GM23338 (cell line): ENCODE data around the gene ADCY4. TPM values are rescaled to one million over a fixed set of nuclear protein-coding genes. Genes with fewer than 3 reads are reported as not detected.

Experiments used
- ATAC-seq: fragments of 200-7000 bp; cut with Tn5 transposase; 3 replicates; pipeline ENCODE4 v1.9.1; 2020
- DNase-seq: peaks from one replicate; pipeline ENCODE4 v3.0.0-alpha.2; 2015; ENCODE audit warnings: low spot score
- H2AFZ ChIP-seq: fragments of 200-600 bp; sonication (generic); 2 replicates; pipeline ENCODE4 v1.8.0; 2016; ENCODE audit warnings: antibody characterized with exemption, mild to moderate bottlenecking, moderate library complexity
- H3F3A ChIP-seq: fragments of 200-600 bp; sonication (generic); replicated peaks from 2 replicates; pipeline ENCODE4 v1.8.0; 2017; ENCODE audit warnings: antibody characterized with exemption, mixed run types, low read depth
- H3K27ac ChIP-seq: fragments of 200-600 bp; sonication (generic); 2 replicates; pipeline ENCODE4 v1.6.1; 2016; ENCODE audit warnings: low read depth
- H3K27me3 ChIP-seq: fragments of 200-600 bp; sonication (generic); 2 replicates; pipeline ENCODE4 v1.8.0; 2016; ENCODE audit warnings: mild to moderate bottlenecking, mixed run types, moderate library complexity; ENCODE audit not compliant: insufficient read depth
- H3K36me3 ChIP-seq: fragments of 200-600 bp; sonication (generic); 2 replicates; pipeline ENCODE4 v1.8.0; 2016; ENCODE audit warnings: mild to moderate bottlenecking; ENCODE audit not compliant: insufficient read depth
- H3K4me1 ChIP-seq: fragments of 200-600 bp; sonication (generic); 2 replicates; pipeline ENCODE4 v1.8.0; 2016; ENCODE audit warnings: mild to moderate bottlenecking, moderate library complexity; ENCODE audit not compliant: insufficient read depth
- H3K4me2 ChIP-seq: fragments of 200-600 bp; sonication (generic); 2 replicates; pipeline ENCODE4 v1.7.1; 2017; ENCODE audit warnings: mixed run types
- H3K4me3 ChIP-seq: fragments of 200-600 bp; sonication (generic); 2 replicates; pipeline ENCODE4 v1.6.1; 2016; ENCODE audit warnings: mixed run types
- H3K79me2 ChIP-seq: fragments of 200-600 bp; sonication (generic); replicated peaks from 2 replicates; pipeline ENCODE4 v1.8.0; 2017; ENCODE audit warnings: mild to moderate bottlenecking; ENCODE audit not compliant: insufficient read depth
- H3K9me2 ChIP-seq: fragments of 200-600 bp; sonication (generic); 2 replicates; pipeline ENCODE4 v1.8.0; 2017; ENCODE audit not compliant: insufficient read depth
- H4K20me1 ChIP-seq: fragments of 200-600 bp; sonication (generic); replicated peaks from 2 replicates; pipeline ENCODE4 v1.8.0; 2017; ENCODE audit warnings: mild to moderate bottlenecking; ENCODE audit not compliant: insufficient read depth
- H3K27ac Mint-ChIP-seq: 2 replicates; pipeline ENCODE4 v1.8.0; 2020; ENCODE audit warnings: inconsistent platforms, mild to moderate bottlenecking, moderate library complexity, mixed read lengths
- H3K27me3 Mint-ChIP-seq: 3 replicates; pipeline ENCODE4 v1.8.0; 2022; ENCODE audit warnings: low read depth, mild to moderate bottlenecking, moderate library complexity, mixed read lengths, inconsistent platforms; ENCODE audit not compliant: insufficient read depth, poor library complexity
- H3K36me3 Mint-ChIP-seq: 3 replicates; pipeline ENCODE4 v1.8.0; 2021; ENCODE audit warnings: low read depth, mild to moderate bottlenecking, inconsistent platforms, moderate library complexity, mixed read lengths
- H3K4me1 Mint-ChIP-seq: 3 replicates; pipeline ENCODE4 v1.8.0; 2020; ENCODE audit warnings: mild to moderate bottlenecking, inconsistent platforms, mixed read lengths
- H3K4me3 Mint-ChIP-seq: 3 replicates; pipeline ENCODE4 v1.8.0; 2021; ENCODE audit warnings: moderate library complexity, mild to moderate bottlenecking, inconsistent platforms, mixed read lengths
- H3K9me3 Mint-ChIP-seq: 3 replicates; pipeline ENCODE4 v1.8.0; 2020; ENCODE audit warnings: moderate library complexity, mild to moderate bottlenecking, inconsistent platforms, mixed read lengths
- CREB1 ChIP-seq: fragments of 250-450 bp; sonication (Bioruptor Pico); IDR thresholded peaks from 2 replicates; pipeline ENCODE4 v1.5.0; 2020; ENCODE audit warnings: low read depth, mild to moderate bottlenecking, moderate library complexity
- CTCF ChIP-seq, 2 experiments: fragments of 200-600 bp in 1 of 2; sonication (generic) in 1 of 2; conservative IDR thresholded peaks; 2 replicates each; pipeline versions ENCODE4 v1.5.1 to v1.6.1; 2016 to 2017; ENCODE audit warnings: antibody characterized with exemption in 2 of 2, low read depth in 2 of 2, mild to moderate bottlenecking in 2 of 2, moderate library complexity in 1 of 2
- EZH2 ChIP-seq: fragments of 200-600 bp; sonication (generic); IDR thresholded peaks from one replicate; pipeline ENCODE4 v1.8.0; 2017; ENCODE audit warnings: antibody characterized with exemption, mild to moderate bottlenecking, low read depth; ENCODE audit not compliant: unreplicated experiment
- EZH2phosphoT487 ChIP-seq: fragments of 200-600 bp; sonication (generic); IDR thresholded peaks from one replicate; pipeline ENCODE4 v1.8.1; 2018; ENCODE audit warnings: antibody characterized with exemption; ENCODE audit not compliant: unreplicated experiment
- NANOG ChIP-seq: IDR thresholded peaks from 2 replicates; pipeline ENCODE4 v1.6.1; 2016; ENCODE audit warnings: antibody characterized with exemption, borderline replicate concordance
- POLR2AphosphoS5 ChIP-seq: IDR thresholded peaks from 2 replicates; pipeline ENCODE4 v1.6.1; 2016; ENCODE audit warnings: antibody characterized with exemption, low read depth
- STAT1 ChIP-seq: IDR thresholded peaks from one replicate; pipeline ENCODE4 v1.6.1; 2016; ENCODE audit warnings: antibody characterized with exemption; ENCODE audit not compliant: unreplicated experiment
- ZNF114 ChIP-seq: fragments of 250-450 bp; sonication (Bioruptor Pico); IDR thresholded peaks from 2 replicates; pipeline ENCODE4 v1.5.0; 2020; ENCODE audit warnings: mild to moderate bottlenecking, moderate library complexity
- ZNF462 ChIP-seq: fragments of 250-450 bp; sonication (Bioruptor Pico); IDR thresholded peaks from 2 replicates; pipeline ENCODE4 v1.5.0; 2020; ENCODE audit warnings: mild to moderate bottlenecking, moderate library complexity
- polyA plus RNA-seq: library from polyadenylated mRNA; unstranded; fragments of >200 nt; fragmentation: Nextera tagmentation; extraction: Ambion mirVana; gene quantifications from 2 replicates; pipeline ENCODE4 v1.2.1, GENCODE V29; 2016
- total RNA-seq: library from RNA; depleted of rRNA; stranded (reverse); fragments of >200 nt; shearing (Covaris generic); gene quantifications from 2 replicates; pipeline ENCODE4 v1.2.3, GENCODE V29; 2014
- TF ChIP-seq, protein P1 (sequence below): IDR thresholded peaks from one replicate; pipeline ENCODE4 v1.6.1; 2018; ENCODE audit warnings: antibody characterized with exemption; ENCODE audit not compliant: unreplicated experiment

ADCY4 gene
- total and polyA plus RNA-seq, 2 experiments from 2014 or later: 0.10 to 0.40 TPM

GRCh38 chr14:24283796-24284460 lies 50.9 kb downstream of the ADCY4 start:
- ATAC-seq: no peak
- H3K27ac Mint-ChIP-seq: no peak overlapping the region

GRCh38 chr14:24282736-24283135 lies 52.1 kb downstream of the ADCY4 start:
- no peak overlapping the region for H2AFZ ChIP-seq
- H3K4me3 Mint-ChIP-seq: no peak overlapping the region; the same call in 2 of the 3 replicates
- H3K27ac Mint-ChIP-seq: no peak overlapping the region
- no peaks in the 10 kb centered on the region for H3K27me3 ChIP-seq
- no peaks in the 10 kb centered on the region for H3K79me2 ChIP-seq
- H3K4me1 ChIP-seq: no peaks in the 10 kb centered on the region
- no peaks in the 10 kb centered on the region for H3K9me2 ChIP-seq
- no peaks in the 10 kb centered on the region for H3K9me3 Mint-ChIP-seq
- no peak overlapping the region for H3K27ac ChIP-seq
- H3K4me3 ChIP-seq: no peak overlapping the region
- H3K4me1 Mint-ChIP-seq: no peaks in the 10 kb centered on the region; the same call in 2 of the 3 replicates
- peaks cover 14% of the 10 kb centered on the region for H3K27me3 Mint-ChIP-seq
- DNase-seq (no peak), ATAC-seq (no peak)
- H3K36me3 ChIP-seq: no peaks in the 10 kb centered on the region
- H4K20me1 ChIP-seq: no peaks in the 10 kb centered on the region; the same call in 1 of the 2 replicates
- no peaks in the 10 kb centered on the region for H3F3A ChIP-seq
- no peaks in the 10 kb centered on the region; the same call in 2 of the 3 replicates for H3K36me3 Mint-ChIP-seq
- no peak overlapping the region for H3K4me2 ChIP-seq
- no peak for TF ChIP-seq STAT1
- TF ChIP-seq, protein P1, sequence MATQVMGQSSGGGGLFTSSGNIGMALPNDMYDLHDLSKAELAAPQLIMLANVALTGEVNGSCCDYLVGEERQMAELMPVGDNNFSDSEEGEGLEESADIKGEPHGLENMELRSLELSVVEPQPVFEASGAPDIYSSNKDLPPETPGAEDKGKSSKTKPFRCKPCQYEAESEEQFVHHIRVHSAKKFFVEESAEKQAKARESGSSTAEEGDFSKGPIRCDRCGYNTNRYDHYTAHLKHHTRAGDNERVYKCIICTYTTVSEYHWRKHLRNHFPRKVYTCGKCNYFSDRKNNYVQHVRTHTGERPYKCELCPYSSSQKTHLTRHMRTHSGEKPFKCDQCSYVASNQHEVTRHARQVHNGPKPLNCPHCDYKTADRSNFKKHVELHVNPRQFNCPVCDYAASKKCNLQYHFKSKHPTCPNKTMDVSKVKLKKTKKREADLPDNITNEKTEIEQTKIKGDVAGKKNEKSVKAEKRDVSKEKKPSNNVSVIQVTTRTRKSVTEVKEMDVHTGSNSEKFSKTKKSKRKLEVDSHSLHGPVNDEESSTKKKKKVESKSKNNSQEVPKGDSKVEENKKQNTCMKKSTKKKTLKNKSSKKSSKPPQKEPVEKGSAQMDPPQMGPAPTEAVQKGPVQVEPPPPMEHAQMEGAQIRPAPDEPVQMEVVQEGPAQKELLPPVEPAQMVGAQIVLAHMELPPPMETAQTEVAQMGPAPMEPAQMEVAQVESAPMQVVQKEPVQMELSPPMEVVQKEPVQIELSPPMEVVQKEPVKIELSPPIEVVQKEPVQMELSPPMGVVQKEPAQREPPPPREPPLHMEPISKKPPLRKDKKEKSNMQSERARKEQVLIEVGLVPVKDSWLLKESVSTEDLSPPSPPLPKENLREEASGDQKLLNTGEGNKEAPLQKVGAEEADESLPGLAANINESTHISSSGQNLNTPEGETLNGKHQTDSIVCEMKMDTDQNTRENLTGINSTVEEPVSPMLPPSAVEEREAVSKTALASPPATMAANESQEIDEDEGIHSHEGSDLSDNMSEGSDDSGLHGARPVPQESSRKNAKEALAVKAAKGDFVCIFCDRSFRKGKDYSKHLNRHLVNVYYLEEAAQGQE: no peak
- no peak for TF ChIP-seq ZNF462 (CRISPR knock-in tag)

More at GRCh38 chr14:24283796-24284460, 50.9 kb downstream of the ADCY4 start:
- H3K27me3 Mint-ChIP-seq: peaks cover 14% of the 10 kb centered on the region
- no peaks in the 10 kb centered on the region for H3K4me1 ChIP-seq
- no peak for DNase-seq
- H3K4me3 ChIP-seq: no peak overlapping the region
- no peaks in the 10 kb centered on the region; the same call in 2 of the 3 replicates for H3K36me3 Mint-ChIP-seq
- H3K27me3 ChIP-seq: no peaks in the 10 kb centered on the region
- H4K20me1 ChIP-seq: no peaks in the 10 kb centered on the region; the same call in 1 of the 2 replicates
- no peaks in the 10 kb centered on the region for H3K79me2 ChIP-seq
- no peaks in the 10 kb centered on the region for H3K9me3 Mint-ChIP-seq
- H3K27ac ChIP-seq: no peak overlapping the region
- no peaks in the 10 kb centered on the region for H3K9me2 ChIP-seq
- no peaks in the 10 kb centered on the region for H3F3A ChIP-seq
- TF ChIP-seq ZNF114 (CRISPR knock-in tag): no peak
- TF ChIP-seq EZH2: no peak
- TF ChIP-seq EZH2phosphoT487: no peak
- no peak for TF ChIP-seq CREB1 (CRISPR knock-in tag)
- no peak for TF ChIP-seq POLR2AphosphoS5
- no peak for TF ChIP-seq NANOG
- no peak for TF ChIP-seq STAT1
- no peak for TF ChIP-seq CTCF (conservative IDR thresholded peaks at IDR 0.05; ENCODE audit: low read depth in 2 of 2)
- H3K4me2 ChIP-seq: no peak overlapping the region
- no peaks in the 10 kb centered on the region for H3K36me3 ChIP-seq
- no peak overlapping the region for H3K4me3 Mint-ChIP-seq
- no peaks in the 10 kb centered on the region; the same call in 2 of the 3 replicates for H3K4me1 Mint-ChIP-seq
- no peak overlapping the region for H2AFZ ChIP-seq
